K562 (cell line): ENCODE measurements around the gene RANBP6. TPM values are rescaled to one million over a fixed set of nuclear protein-coding genes. Genes with fewer than 3 reads are reported as not detected.

Experiments
- E4F1 ChIP-seq: fragments of 250-450 bp; sonication (Bioruptor Pico); IDR thresholded peaks from 2 replicates; pipeline ENCODE4 v1.5.0; 2021; ENCODE audit warnings: mild to moderate bottlenecking, borderline replicate concordance
- polyA plus RNA-seq, 8 experiments: library from polyadenylated mRNA; depleted of rRNA in 4 of 8; stranded (reverse) in 5 of 8; unstranded in 3 of 8; fragments of >200 nt; fragmentation: Nextera tagmentation in 2 of 8; fragmentation: Illumina TruSeq in 1 of 8; extraction: Ambion mirVana in 2 of 8; extraction: Trizol in 1 of 8; gene quantifications; 2 replicates each; pipeline versions ENCODE4 v1.2.1 to v1.2.3, GENCODE V29; 2011 to 2014; ENCODE audit warnings: inconsistent platforms in 1 of 8, missing spikeins in 1 of 8
- total RNA-seq, 7 experiments: library from RNA; depleted of rRNA in 6 of 7; stranded (reverse); fragments of >200 nt in 6 of 7; fragmentation: Illumina TruSeq in 2 of 7; extraction: Trizol in 2 of 7; gene quantifications; 2 replicates each; pipeline versions ENCODE4 v1.2.1 to v1.2.3, GENCODE V29; 2011 to 2021; ENCODE audit warnings: low replicate concordance in 1 of 7
- TF ChIP-seq, protein P1 (sequence below): fragments of 200-600 bp; sonication (generic); IDR thresholded peaks from one replicate; pipeline ENCODE4 v1.6.1; 2012; ENCODE audit warnings: mild to moderate bottlenecking, low read depth, low read length, inconsistent platforms
- TF ChIP-seq, protein P2 (sequence below): fragments of 450-650 bp; IDR thresholded peaks from 2 replicates; pipeline ENCODE4 v1.6.1; 2016; ENCODE audit warnings: low read depth

RANBP6 gene
- total and polyA plus RNA-seq, 9 of the 15 experiments (the other 6 are each of a cell fraction or from before 2014, with no cell fraction given), result 10.4 to 19.9 (median 11.5) TPM

- TF ChIP-seq, protein P1, sequence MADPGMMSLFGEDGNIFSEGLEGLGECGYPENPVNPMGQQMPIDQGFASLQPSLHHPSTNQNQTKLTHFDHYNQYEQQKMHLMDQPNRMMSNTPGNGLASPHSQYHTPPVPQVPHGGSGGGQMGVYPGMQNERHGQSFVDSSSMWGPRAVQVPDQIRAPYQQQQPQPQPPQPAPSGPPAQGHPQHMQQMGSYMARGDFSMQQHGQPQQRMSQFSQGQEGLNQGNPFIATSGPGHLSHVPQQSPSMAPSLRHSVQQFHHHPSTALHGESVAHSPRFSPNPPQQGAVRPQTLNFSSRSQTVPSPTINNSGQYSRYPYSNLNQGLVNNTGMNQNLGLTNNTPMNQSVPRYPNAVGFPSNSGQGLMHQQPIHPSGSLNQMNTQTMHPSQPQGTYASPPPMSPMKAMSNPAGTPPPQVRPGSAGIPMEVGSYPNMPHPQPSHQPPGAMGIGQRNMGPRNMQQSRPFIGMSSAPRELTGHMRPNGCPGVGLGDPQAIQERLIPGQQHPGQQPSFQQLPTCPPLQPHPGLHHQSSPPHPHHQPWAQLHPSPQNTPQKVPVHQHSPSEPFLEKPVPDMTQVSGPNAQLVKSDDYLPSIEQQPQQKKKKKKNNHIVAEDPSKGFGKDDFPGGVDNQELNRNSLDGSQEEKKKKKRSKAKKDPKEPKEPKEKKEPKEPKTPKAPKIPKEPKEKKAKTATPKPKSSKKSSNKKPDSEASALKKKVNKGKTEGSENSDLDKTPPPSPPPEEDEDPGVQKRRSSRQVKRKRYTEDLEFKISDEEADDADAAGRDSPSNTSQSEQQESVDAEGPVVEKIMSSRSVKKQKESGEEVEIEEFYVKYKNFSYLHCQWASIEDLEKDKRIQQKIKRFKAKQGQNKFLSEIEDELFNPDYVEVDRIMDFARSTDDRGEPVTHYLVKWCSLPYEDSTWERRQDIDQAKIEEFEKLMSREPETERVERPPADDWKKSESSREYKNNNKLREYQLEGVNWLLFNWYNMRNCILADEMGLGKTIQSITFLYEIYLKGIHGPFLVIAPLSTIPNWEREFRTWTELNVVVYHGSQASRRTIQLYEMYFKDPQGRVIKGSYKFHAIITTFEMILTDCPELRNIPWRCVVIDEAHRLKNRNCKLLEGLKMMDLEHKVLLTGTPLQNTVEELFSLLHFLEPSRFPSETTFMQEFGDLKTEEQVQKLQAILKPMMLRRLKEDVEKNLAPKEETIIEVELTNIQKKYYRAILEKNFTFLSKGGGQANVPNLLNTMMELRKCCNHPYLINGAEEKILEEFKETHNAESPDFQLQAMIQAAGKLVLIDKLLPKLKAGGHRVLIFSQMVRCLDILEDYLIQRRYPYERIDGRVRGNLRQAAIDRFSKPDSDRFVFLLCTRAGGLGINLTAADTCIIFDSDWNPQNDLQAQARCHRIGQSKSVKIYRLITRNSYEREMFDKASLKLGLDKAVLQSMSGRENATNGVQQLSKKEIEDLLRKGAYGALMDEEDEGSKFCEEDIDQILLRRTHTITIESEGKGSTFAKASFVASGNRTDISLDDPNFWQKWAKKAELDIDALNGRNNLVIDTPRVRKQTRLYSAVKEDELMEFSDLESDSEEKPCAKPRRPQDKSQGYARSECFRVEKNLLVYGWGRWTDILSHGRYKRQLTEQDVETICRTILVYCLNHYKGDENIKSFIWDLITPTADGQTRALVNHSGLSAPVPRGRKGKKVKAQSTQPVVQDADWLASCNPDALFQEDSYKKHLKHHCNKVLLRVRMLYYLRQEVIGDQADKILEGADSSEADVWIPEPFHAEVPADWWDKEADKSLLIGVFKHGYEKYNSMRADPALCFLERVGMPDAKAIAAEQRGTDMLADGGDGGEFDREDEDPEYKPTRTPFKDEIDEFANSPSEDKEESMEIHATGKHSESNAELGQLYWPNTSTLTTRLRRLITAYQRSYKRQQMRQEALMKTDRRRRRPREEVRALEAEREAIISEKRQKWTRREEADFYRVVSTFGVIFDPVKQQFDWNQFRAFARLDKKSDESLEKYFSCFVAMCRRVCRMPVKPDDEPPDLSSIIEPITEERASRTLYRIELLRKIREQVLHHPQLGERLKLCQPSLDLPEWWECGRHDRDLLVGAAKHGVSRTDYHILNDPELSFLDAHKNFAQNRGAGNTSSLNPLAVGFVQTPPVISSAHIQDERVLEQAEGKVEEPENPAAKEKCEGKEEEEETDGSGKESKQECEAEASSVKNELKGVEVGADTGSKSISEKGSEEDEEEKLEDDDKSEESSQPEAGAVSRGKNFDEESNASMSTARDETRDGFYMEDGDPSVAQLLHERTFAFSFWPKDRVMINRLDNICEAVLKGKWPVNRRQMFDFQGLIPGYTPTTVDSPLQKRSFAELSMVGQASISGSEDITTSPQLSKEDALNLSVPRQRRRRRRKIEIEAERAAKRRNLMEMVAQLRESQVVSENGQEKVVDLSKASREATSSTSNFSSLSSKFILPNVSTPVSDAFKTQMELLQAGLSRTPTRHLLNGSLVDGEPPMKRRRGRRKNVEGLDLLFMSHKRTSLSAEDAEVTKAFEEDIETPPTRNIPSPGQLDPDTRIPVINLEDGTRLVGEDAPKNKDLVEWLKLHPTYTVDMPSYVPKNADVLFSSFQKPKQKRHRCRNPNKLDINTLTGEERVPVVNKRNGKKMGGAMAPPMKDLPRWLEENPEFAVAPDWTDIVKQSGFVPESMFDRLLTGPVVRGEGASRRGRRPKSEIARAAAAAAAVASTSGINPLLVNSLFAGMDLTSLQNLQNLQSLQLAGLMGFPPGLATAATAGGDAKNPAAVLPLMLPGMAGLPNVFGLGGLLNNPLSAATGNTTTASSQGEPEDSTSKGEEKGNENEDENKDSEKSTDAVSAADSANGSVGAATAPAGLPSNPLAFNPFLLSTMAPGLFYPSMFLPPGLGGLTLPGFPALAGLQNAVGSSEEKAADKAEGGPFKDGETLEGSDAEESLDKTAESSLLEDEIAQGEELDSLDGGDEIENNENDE, result no peak
- TF ChIP-seq, protein P2, sequence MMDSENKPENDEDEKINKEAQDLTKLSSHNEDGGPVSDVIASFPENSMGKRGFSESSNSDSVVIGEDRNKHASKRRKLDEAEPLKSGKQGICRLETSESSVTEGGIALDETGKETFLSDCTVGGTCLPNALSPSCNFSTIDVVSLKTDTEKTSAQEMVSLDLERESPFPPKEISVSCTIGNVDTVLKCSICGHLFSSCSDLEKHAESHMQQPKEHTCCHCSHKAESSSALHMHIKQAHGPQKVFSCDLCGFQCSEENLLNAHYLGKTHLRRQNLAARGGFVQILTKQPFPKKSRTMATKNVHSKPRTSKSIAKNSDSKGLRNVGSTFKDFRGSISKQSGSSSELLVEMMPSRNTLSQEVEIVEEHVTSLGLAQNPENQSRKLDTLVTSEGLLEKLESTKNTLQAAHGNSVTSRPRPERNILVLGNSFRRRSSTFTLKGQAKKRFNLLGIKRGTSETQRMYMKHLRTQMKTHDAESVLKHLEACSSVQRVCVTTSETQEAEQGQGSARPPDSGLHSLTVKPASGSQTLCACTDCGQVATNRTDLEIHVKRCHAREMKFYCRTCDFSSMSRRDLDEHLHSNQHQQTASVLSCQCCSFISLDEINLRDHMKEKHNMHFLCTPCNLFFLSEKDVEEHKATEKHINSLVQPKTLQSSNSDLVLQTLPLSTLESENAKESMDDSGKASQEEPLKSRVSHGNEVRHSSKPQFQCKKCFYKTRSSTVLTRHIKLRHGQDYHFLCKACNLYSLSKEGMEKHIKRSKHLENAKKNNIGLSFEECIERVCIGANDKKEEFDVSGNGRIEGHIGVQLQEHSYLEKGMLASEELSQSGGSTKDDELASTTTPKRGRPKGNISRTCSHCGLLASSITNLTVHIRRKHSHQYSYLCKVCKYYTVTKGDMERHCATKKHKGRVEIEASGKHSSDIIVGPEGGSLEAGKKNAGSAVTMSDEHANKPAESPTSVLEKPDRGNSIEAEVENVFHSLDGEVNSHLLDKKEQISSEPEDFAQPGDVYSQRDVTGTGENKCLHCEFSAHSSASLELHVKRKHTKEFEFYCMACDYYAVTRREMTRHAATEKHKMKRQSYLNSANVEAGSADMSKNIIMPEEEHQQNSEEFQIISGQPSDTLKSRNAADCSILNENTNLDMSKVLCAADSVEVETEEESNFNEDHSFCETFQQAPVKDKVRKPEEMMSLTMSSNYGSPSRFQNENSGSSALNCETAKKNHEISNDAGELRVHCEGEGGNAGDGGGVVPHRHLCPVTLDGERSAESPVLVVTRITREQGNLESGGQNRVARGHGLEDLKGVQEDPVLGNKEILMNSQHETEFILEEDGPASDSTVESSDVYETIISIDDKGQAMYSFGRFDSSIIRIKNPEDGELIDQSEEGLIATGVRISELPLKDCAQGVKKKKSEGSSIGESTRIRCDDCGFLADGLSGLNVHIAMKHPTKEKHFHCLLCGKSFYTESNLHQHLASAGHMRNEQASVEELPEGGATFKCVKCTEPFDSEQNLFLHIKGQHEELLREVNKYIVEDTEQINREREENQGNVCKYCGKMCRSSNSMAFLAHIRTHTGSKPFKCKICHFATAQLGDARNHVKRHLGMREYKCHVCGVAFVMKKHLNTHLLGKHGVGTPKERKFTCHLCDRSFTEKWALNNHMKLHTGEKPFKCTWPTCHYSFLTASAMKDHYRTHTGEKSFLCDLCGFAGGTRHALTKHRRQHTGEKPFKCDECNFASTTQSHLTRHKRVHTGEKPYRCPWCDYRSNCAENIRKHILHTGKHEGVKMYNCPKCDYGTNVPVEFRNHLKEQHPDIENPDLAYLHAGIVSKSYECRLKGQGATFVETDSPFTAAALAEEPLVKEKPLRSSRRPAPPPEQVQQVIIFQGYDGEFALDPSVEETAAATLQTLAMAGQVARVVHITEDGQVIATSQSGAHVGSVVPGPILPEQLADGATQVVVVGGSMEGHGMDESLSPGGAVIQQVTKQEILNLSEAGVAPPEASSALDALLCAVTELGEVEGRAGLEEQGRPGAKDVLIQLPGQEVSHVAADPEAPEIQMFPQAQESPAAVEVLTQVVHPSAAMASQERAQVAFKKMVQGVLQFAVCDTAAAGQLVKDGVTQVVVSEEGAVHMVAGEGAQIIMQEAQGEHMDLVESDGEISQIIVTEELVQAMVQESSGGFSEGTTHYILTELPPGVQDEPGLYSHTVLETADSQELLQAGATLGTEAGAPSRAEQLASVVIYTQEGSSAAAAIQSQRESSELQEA, result no peak
- TF ChIP-seq E4F1 (CRISPR knock-in tag), result no peak
Observed at GRCh38 chr9:6015278-6016157, at the start of gene RANBP6 (continued).
